Gastroesophageal sphincter (tissue), 4 donors: ENCODE results near the gene CD68. TPM values are rescaled to one million over a fixed set of nuclear protein-coding genes. Genes with fewer than 3 reads are reported as not detected.

Source experiments
- ATAC-seq: fragments of 150-250 bp; one replicate; pipeline ENCODE4 v1.9.1; 2016; ENCODE audit warnings: mild to moderate bottlenecking, moderate library complexity
- H3K27ac ChIP-seq, 4 donors: fragments of 200-600 bp; sonication (generic) in 3 of 4; 1 replicate in 3 of 4; 2 replicates in 1 of 4; pipeline ENCODE4 v1.5.1; 2016 to 2019
- H3K27me3 ChIP-seq: fragments of 200-600 bp; sonication (generic); one replicate; pipeline ENCODE4 v1.5.1; 2019
- H3K36me3 ChIP-seq, 2 donors: fragments of 200-600 bp; sonication (generic); one replicate each; pipeline ENCODE4 v1.5.1; 2019; ENCODE audit warnings: control low read depth in 1 of 2
- H3K4me1 ChIP-seq, 3 donors: fragments of 200-600 bp; sonication (generic); 1 replicate in 2 of 3; 2 replicates in 1 of 3; pipeline ENCODE4 v1.5.1; 2016 to 2019; ENCODE audit warnings: control low read depth in 2 of 3
- H3K4me3 ChIP-seq, 2 donors: fragments of 200-600 bp; sonication (generic); one replicate each; pipeline ENCODE4 v1.5.1; 2019; ENCODE audit warnings: mild to moderate bottlenecking in 1 of 2, moderate library complexity in 1 of 2
- H3K9me3 ChIP-seq, 3 donors: fragments of 200-600 bp; sonication (generic); one replicate each; pipeline ENCODE4 v1.5.1; 2017 to 2019; ENCODE audit warnings: control low read depth in 2 of 3
- EP300 ChIP-seq: sonication (generic); formaldehyde crosslinking; IDR thresholded peaks from one replicate; pipeline ENCODE4 v1.6.1; 2017; ENCODE audit warnings: antibody characterized with exemption, mild to moderate bottlenecking
- POLR2A ChIP-seq, 2 donors: fragments of 450-650 bp; IDR thresholded peaks; one replicate each; pipeline ENCODE4 v1.6.1; 2017; ENCODE audit warnings: antibody characterized with exemption in 2 of 2, mild to moderate bottlenecking in 2 of 2, moderate library complexity in 1 of 2
- POLR2AphosphoS5 ChIP-seq: sonication (generic); formaldehyde crosslinking; IDR thresholded peaks from one replicate; pipeline ENCODE4 v1.6.1; 2017; ENCODE audit warnings: antibody characterized with exemption
- WGBS, 2 donors: methylation state at CpG; one replicate each; pipeline ENCODE4 v1.1.5; 2018; ENCODE audit warnings: low coverage in 1 of 2; 5-methylcytosine and 5-hydroxymethylcytosine counted together
- total RNA-seq, 4 donors: library from RNA; depleted of rRNA; stranded (reverse); fragments of >200 nt; gene quantifications; one replicate each; pipeline ENCODE4 v1.1.0, GENCODE V29; 2016
- TF ChIP-seq, protein P1 (sequence below), 4 experiments: fragments of 200-600 bp in 2 of 4; fragments of 450-650 bp in 2 of 4; sonication (generic) in 1 of 4; IDR thresholded peaks; one replicate each; pipeline ENCODE4 v1.5.1; 2017 to 2019; ENCODE audit warnings: antibody characterized with exemption in 4 of 4, mild to moderate bottlenecking in 2 of 4, moderate library complexity in 2 of 4

Gene CD68
- total RNA-seq, 4 donors from 2014 or later, result 7.9 to 83.1 (median 46.1) TPM

GRCh38 chr17:7559320-7560171, 19.9 kb upstream of the CD68 start:
- H3K9me3 ChIP-seq, result no peaks in the 10 kb centered on the region
- H3K4me1 ChIP-seq, result peaks cover 2 to 75% (median 50%) of the 10 kb centered on the region in 3 donors
- H3K27me3 ChIP-seq, result no peaks in the 10 kb centered on the region
- WGBS, 2 donors, result 53 to 70% methylated on average over 5 to 16 of the region's 18 CpGs
- peak overlapping the region; percentile 14 to 84 for H3K4me3 ChIP-seq
- no peak for TF ChIP-seq POLR2A (IDR thresholded peaks at IDR 0.05)
- no peak for TF ChIP-seq EP300
- TF ChIP-seq POLR2AphosphoS5, result no peak
- TF ChIP-seq, protein P1, sequence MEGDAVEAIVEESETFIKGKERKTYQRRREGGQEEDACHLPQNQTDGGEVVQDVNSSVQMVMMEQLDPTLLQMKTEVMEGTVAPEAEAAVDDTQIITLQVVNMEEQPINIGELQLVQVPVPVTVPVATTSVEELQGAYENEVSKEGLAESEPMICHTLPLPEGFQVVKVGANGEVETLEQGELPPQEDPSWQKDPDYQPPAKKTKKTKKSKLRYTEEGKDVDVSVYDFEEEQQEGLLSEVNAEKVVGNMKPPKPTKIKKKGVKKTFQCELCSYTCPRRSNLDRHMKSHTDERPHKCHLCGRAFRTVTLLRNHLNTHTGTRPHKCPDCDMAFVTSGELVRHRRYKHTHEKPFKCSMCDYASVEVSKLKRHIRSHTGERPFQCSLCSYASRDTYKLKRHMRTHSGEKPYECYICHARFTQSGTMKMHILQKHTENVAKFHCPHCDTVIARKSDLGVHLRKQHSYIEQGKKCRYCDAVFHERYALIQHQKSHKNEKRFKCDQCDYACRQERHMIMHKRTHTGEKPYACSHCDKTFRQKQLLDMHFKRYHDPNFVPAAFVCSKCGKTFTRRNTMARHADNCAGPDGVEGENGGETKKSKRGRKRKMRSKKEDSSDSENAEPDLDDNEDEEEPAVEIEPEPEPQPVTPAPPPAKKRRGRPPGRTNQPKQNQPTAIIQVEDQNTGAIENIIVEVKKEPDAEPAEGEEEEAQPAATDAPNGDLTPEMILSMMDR (IDR thresholded peaks at IDR 0.05), result no peak
- peaks cover 0 to 24% of the 10 kb centered on the region in 2 donors for H3K36me3 ChIP-seq
- H3K27ac ChIP-seq, result peak overlapping the region; percentile 88 to 96 (median 93)
- no peak for ATAC-seq

GRCh38 chr17:7560172-7561027, 19.0 kb upstream of the CD68 start:
- H3K4me3 ChIP-seq, result peak overlapping the region in 1 of 2 donors; percentile 84
- H3K36me3 ChIP-seq, result peaks cover 0 to 32% of the 10 kb centered on the region in 2 donors
- ATAC-seq, result no peak
- H3K27me3 ChIP-seq, result no peaks in the 10 kb centered on the region
- H3K9me3 ChIP-seq, result no peaks in the 10 kb centered on the region
- no peak for TF ChIP-seq POLR2AphosphoS5
- TF ChIP-seq, protein P1 (IDR thresholded peaks at IDR 0.05), result peak in 3 of 4 experiments; percentile 66 to 85 (median 71)
- H3K4me1 ChIP-seq, result peaks cover 2 to 78% (median 50%) of the 10 kb centered on the region in 3 donors
- peak overlapping the region; percentile 67 to 96 (median 93) for H3K27ac ChIP-seq
- WGBS, 2 donors, result 9 to 34% methylated on average over 6 to 13 of the region's 22 CpGs

- Histone ChIP-seq H3K27ac (peak overlapping the region; percentile 82 to 96 (median 93)), H3K9me3 (no peaks in the 10 kb centered on the region), H3K4me1 (peaks cover 2 to 78% (median 50%) of the 10 kb centered on the region in 3 donors), H3K27me3 (no peaks in the 10 kb centered on the region), H3K36me3 (peaks cover 0 to 39% of the 10 kb centered on the region in 2 donors), H3K4me3 (peak overlapping the region; percentile 65 to 84)
- TF ChIP-seq POLR2A (IDR thresholded peaks at IDR 0.05) (no peak), EP300 (no peak), POLR2AphosphoS5 (peak; percentile 60)
- TF ChIP-seq, protein P1 (IDR thresholded peaks at IDR 0.05), result peak in 3 of 4 experiments; percentile 90 to 95 (median 94)
- peak; percentile 74 for ATAC-seq
- WGBS, 2 donors, result 0 to 2% methylated on average over 7 to 10 of the region's 32 CpGs
Observed at GRCh38 chr17:7561028-7561575, 18.3 kb upstream of the CD68 start.

DNA sequence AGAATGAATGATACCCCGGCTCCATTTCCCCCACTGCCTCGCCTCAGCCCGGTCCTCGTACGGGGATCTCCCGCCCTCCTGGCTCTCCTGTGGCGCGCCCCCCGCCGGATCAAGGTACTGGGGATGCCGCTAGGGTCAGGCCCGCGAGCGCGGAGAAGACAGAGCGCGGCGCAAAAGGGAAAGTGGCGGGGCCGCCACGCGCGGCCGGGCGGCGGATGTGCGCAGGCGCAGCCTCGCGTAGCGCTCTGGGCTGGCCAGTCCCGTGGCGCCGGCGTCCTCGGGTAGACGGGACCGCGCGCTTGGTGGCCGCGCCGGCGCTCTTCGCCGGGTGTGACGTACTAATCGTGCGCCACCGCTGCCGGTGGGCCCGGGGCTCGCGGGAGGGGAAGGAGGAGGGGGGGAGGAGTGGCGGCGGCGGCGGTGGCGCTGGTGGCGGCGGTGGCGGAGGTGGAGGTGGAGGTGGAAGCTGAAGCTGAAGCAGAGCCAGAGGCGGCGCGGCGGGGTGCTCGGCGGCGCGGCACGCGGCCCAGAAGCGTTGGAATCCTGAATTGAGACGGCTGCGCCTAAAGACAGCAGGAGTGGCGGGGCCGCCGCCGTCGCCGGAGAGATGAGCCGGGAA, 17.7 kb upstream of the CD68 start, which contains the start of gene SENP3:
Gene SENP3, plus strand, starts transcription at position 331 of the 619 bp plus-strand sequence. CDS start 1,158 bp downstream, outside the sequence.
- 1% methylated on average over 17 to 21 of the region's 82 CpGs for WGBS, 2 donors
- Histone ChIP-seq H3K4me1 (peaks cover 2 to 75% (median 50%) of the 10 kb centered on the region in 3 donors), H3K27me3 (no peaks in the 10 kb centered on the region), H3K27ac (peak within 1 kb of the TSS; percentile 82 to 96 (median 93)), H3K9me3 (no peaks in the 10 kb centered on the region), H3K36me3 (peaks cover 0 to 45% of the 10 kb centered on the region in 2 donors), H3K4me3 (peak within 1 kb of the TSS; percentile 65 to 84)
- TF ChIP-seq, protein P1 (IDR thresholded peaks at IDR 0.05), result no peak
- TF ChIP-seq POLR2AphosphoS5 (no peak), EP300 (no peak), POLR2A (IDR thresholded peaks at IDR 0.05) (peak; percentile 63 to 68)
- peak; percentile 82 for ATAC-seq
